ENCODE measurements around the gene MELK.

- TF ChIP-seq EZH2phosphoT487 (IDR thresholded peaks at IDR 0.05; ENCODE audit: low read depth) (no peak), CTCF (IDR thresholded peaks at IDR 0.05; ENCODE audit: low read depth, low read length) (no peak)
These were observed 30.3 kb upstream of the MELK start for GRCh38 chr9:36542355-36542754.
